DOHH2 (cell line): ENCODE results near the gene EQTN.

ENCODE experiments used
- H3F3A ChIP-seq: fragments of 200-600 bp; sonication (generic), shearing (Covaris generic); 2 replicates; pipeline ENCODE4 v1.6.0; 2016; ENCODE audit warnings: antibody characterized with exemption, mild to moderate bottlenecking; ENCODE audit not compliant: control insufficient read depth, insufficient read depth
- H3K27ac ChIP-seq: fragments of 200-600 bp; sonication (generic); 2 replicates; pipeline ENCODE4 v1.5.1; 2014; ENCODE audit warnings: low read depth, mild to moderate bottlenecking, low read length, moderate library complexity
- H3K27me3 ChIP-seq: fragments of 200-600 bp; sonication (generic); 2 replicates; pipeline ENCODE4 v1.6.1; 2014; ENCODE audit warnings: mild to moderate bottlenecking, low read length, mixed read lengths; ENCODE audit not compliant: control insufficient read depth
- H3K36me3 ChIP-seq: fragments of 200-600 bp; sonication (generic); 2 replicates; pipeline ENCODE4 v1.6.1; 2014; ENCODE audit warnings: mild to moderate bottlenecking, low read length, moderate library complexity, mixed read lengths; ENCODE audit not compliant: control insufficient read depth
- H3K4me1 ChIP-seq: fragments of 200-600 bp; sonication (generic); 2 replicates; pipeline ENCODE4 v1.6.1; 2014; ENCODE audit warnings: mild to moderate bottlenecking, low read length, mixed read lengths; ENCODE audit not compliant: control insufficient read depth
- H3K4me2 ChIP-seq: fragments of 200-600 bp; sonication (generic); 2 replicates; pipeline ENCODE4 v1.6.0; 2014; ENCODE audit warnings: mild to moderate bottlenecking, low read length, moderate library complexity
- H3K4me3 ChIP-seq: fragments of 200-600 bp; sonication (generic); 2 replicates; pipeline ENCODE4 v1.5.1; 2014; ENCODE audit warnings: mild to moderate bottlenecking, low read length, mixed read lengths
- H3K79me2 ChIP-seq: fragments of 200-600 bp; sonication (generic); 2 replicates; pipeline ENCODE4 v1.6.1; 2014; ENCODE audit warnings: mild to moderate bottlenecking, low read length, mixed read lengths; ENCODE audit not compliant: control insufficient read depth
- H3K9me2 ChIP-seq: fragments of 200-600 bp; sonication (generic); replicated peaks from 2 replicates; pipeline ENCODE4 v1.6.1; 2014; ENCODE audit warnings: mild to moderate bottlenecking, low read length, mixed read lengths; ENCODE audit not compliant: control insufficient read depth
- H3K9me3 ChIP-seq: fragments of 200-600 bp; sonication (generic); 2 replicates; pipeline ENCODE4 v1.6.1; 2014; ENCODE audit warnings: antibody characterized with exemption, low read length, mixed read lengths; ENCODE audit not compliant: control insufficient read depth, insufficient read depth
- H4K20me1 ChIP-seq: fragments of 200-600 bp; sonication (generic); 2 replicates; pipeline ENCODE4 v1.6.0; 2014; ENCODE audit warnings: low read depth, mild to moderate bottlenecking, antibody characterized with exemption, low read length, moderate library complexity; ENCODE audit not compliant: control insufficient read depth, insufficient read depth
- EZH2phosphoT487 ChIP-seq: fragments of 200-600 bp; sonication (generic); IDR thresholded peaks from 2 replicates; pipeline ENCODE4 v1.6.1; 2017; ENCODE audit warnings: borderline replicate concordance, mild to moderate bottlenecking, antibody characterized with exemption, low read length, moderate library complexity, mixed read lengths
- TF ChIP-seq, protein P1 (sequence below): fragments of 200-600 bp; sonication (generic); IDR thresholded peaks from one replicate; pipeline ENCODE4 v1.5.1; 2014; ENCODE audit warnings: antibody characterized with exemption, mild to moderate bottlenecking, low read depth, low read length; ENCODE audit not compliant: poor library complexity, severe bottlenecking

The EQTN gene

DNA sequence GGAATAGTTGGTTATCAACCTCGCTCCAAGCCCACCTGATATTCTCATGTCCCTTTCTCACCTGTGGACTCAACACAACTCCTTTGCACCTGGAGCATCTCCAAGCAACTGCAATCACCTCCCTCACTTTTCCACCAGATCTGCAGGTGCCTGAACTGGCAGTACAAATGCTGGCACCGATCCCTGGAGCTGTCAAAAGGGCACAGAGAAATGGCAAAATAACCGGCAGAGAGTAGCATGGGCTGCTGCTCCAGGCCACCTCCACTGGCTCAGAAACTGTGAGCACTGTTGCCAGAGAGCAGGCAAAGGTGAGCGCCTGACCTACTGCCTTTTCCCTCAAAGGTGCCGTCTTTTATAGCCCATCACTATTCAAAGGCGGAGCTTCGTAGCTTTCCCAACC lies 14.7 kb downstream of the EQTN start:
- Histone ChIP-seq H3K9me2 (no peaks in the 10 kb centered on the region), H3K4me3 (no peak overlapping the region), H3K9me3 (no peaks in the 10 kb centered on the region), H3K79me2 (no peaks in the 10 kb centered on the region), H3K36me3 (no peaks in the 10 kb centered on the region), H3K4me1 (peaks cover 6% of the 10 kb centered on the region), H3K27me3 (peaks cover 13% of the 10 kb centered on the region), H3K4me2 (no peak overlapping the region), H3F3A (no peaks in the 10 kb centered on the region), H3K27ac (no peak overlapping the region), H4K20me1 (no peaks in the 10 kb centered on the region)
- TF ChIP-seq, protein P1, sequence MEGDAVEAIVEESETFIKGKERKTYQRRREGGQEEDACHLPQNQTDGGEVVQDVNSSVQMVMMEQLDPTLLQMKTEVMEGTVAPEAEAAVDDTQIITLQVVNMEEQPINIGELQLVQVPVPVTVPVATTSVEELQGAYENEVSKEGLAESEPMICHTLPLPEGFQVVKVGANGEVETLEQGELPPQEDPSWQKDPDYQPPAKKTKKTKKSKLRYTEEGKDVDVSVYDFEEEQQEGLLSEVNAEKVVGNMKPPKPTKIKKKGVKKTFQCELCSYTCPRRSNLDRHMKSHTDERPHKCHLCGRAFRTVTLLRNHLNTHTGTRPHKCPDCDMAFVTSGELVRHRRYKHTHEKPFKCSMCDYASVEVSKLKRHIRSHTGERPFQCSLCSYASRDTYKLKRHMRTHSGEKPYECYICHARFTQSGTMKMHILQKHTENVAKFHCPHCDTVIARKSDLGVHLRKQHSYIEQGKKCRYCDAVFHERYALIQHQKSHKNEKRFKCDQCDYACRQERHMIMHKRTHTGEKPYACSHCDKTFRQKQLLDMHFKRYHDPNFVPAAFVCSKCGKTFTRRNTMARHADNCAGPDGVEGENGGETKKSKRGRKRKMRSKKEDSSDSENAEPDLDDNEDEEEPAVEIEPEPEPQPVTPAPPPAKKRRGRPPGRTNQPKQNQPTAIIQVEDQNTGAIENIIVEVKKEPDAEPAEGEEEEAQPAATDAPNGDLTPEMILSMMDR, result no peak
- TF ChIP-seq EZH2phosphoT487, result no peak

DNA sequence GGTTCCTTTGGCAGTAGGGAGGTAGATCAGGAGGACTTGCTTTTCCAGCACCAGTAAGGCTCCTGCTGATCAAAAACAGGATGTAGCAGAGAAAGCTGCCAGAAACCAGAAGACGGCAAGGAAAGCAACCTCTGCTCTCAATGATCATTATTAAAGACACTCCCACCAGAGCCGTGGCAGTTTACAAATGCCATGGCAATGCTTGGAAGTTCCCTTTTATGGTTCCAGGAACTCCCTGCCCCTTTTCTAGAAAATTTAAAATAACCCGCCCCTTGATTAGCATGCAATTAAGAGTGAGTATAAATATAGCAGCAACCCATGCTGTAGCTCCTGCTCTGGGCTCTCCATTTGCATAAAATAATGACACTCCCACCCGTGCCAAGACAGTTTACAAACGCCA lies 16.1 kb downstream of the EQTN start:
- H3F3A ChIP-seq, result no peaks in the 10 kb centered on the region
- peak overlapping the region; percentile 49 for H3K4me2 ChIP-seq
- H3K9me2 ChIP-seq, result no peaks in the 10 kb centered on the region
- peaks cover 11% of the 10 kb centered on the region for H3K27me3 ChIP-seq
- H3K9me3 ChIP-seq, result no peaks in the 10 kb centered on the region
- H3K27ac ChIP-seq, result no peak overlapping the region
- H3K4me3 ChIP-seq, result no peak overlapping the region
- no peak for TF ChIP-seq EZH2phosphoT487
- no peaks in the 10 kb centered on the region for H3K79me2 ChIP-seq
- peaks cover 6% of the 10 kb centered on the region for H3K4me1 ChIP-seq
- H4K20me1 ChIP-seq, result no peaks in the 10 kb centered on the region
- no peaks in the 10 kb centered on the region for H3K36me3 ChIP-seq

DNA sequence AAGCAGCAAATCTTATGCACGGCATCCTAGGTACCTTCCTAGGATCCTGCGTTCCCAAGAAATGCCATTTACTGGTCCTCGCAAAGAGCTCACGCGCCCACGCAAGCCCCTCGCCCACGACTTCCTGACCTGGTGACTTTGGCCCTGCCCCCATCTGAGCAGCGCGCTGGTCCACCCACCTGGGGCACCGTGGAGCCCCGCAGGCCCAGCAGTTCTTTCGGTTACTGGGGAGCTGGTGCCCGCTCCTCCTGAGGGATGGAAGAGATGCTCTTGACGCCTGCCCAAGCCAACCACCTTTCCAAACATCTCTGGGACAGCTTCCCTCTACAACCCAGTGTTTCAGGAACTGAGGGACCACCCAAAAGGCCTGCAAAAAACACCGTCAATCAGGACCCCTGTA lies 16.7 kb downstream of the EQTN start:
- Histone ChIP-seq H3K27me3 (peaks cover 11% of the 10 kb centered on the region), H3F3A (no peaks in the 10 kb centered on the region), H3K9me3 (no peaks in the 10 kb centered on the region), H3K79me2 (no peaks in the 10 kb centered on the region), H3K4me3 (no peak overlapping the region), H3K9me2 (no peaks in the 10 kb centered on the region), H3K4me2 (no peak overlapping the region), H4K20me1 (no peaks in the 10 kb centered on the region), H3K4me1 (peaks cover 6% of the 10 kb centered on the region), H3K27ac (no peak overlapping the region), H3K36me3 (no peaks in the 10 kb centered on the region)
- no peak for TF ChIP-seq EZH2phosphoT487
- TF ChIP-seq, protein P1, result no peak

DNA sequence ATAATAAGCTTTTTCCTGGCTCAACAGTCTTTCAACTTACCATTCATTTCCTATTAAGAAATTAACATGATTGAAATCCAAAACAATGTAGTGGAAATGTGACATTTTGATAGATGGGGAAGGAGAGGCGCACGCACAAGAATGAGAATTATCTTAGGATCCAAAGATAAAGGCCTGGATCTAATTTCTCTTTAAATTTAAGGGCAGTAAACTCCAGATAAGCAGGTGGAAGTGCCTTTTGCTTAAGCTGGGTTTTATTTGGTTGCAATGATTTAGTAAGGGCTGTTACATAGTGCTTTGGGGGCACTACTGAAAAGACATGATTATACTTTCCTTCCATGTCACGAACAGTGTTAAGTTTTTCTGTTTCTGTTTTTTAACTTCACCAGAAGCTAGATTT lies 17.3 kb downstream of the EQTN start:
- Histone ChIP-seq H4K20me1 (no peaks in the 10 kb centered on the region), H3K79me2 (no peaks in the 10 kb centered on the region), H3K4me2 (no peak overlapping the region), H3K4me1 (peaks cover 6% of the 10 kb centered on the region), H3K27ac (no peak overlapping the region), H3K4me3 (no peak overlapping the region), H3F3A (no peaks in the 10 kb centered on the region), H3K9me2 (no peaks in the 10 kb centered on the region), H3K27me3 (peaks cover 11% of the 10 kb centered on the region), H3K9me3 (no peaks in the 10 kb centered on the region), H3K36me3 (no peaks in the 10 kb centered on the region)
- TF ChIP-seq, protein P1, result no peak
- no peak for TF ChIP-seq EZH2phosphoT487
